ENCODE data around the gene DVL1. TPM values are rescaled to one million over a fixed set of nuclear protein-coding genes. Genes with fewer than 3 reads are reported as not detected.

The DVL1 gene
- total and polyA plus RNA-seq, 2 of the 13 experiments (the other 11 are each of a cell fraction or from before 2014, with no cell fraction given) = 30.8 to 60.4 TPM

GRCh38 chr1:1395166-1395565, 45.9 kb upstream of the DVL1 start:
- ATAC-seq (no peak), DNase-seq (ENCODE audit: low spot score) (no peak), FAIRE-seq (no peak)
- Histone ChIP-seq H2AFZ (ENCODE audit: low read length) (no peak overlapping the region), H3K9ac (ENCODE audit: insufficient read depth, low read depth, low read length) (no peak overlapping the region), H3K36me3 (replicated peaks in 1 of 2; ENCODE audit: control insufficient read depth in 1 of 2, insufficient read depth in 2 of 2, low read length in 2 of 2) (peaks cover 28 to 67% of the 10 kb centered on the region in 2 experiments), H3K27me3 (ENCODE audit: control insufficient read depth in 1 of 2, insufficient read depth in 2 of 2, low read length in 2 of 2) (no peaks in the 10 kb centered on the region), H3K79me2 (ENCODE audit: insufficient read depth, low read length) (peaks cover 44% of the 10 kb centered on the region), H3K4me3 (replicated peaks in 1 of 3; ENCODE audit: insufficient read depth in 1 of 3, low read depth in 2 of 3, low read length in 3 of 3) (no peak overlapping the region), H3K27ac (ENCODE audit: extremely low read length, insufficient read depth, low read length) (no peak overlapping the region), H3K4me1 (ENCODE audit: insufficient read depth, low read length) (peaks cover 17% of the 10 kb centered on the region), H3K4me2 (ENCODE audit: low read depth, low read length) (no peak overlapping the region), H3K9me3 (ENCODE audit: low read length) (no peaks in the 10 kb centered on the region), H4K20me1 (ENCODE audit: insufficient read depth, low read length) (peaks cover 3% of the 10 kb centered on the region; the same call in 1 of the 2 replicates)
- WGBS (ENCODE audit: low lambda C conversion rate) = 96% methylated on average over 11 of the region's 11 CpGs
- no TSS peak for BruUV-seq (replicated peaks)
- TF ChIP-seq RBFOX2 (IDR thresholded peaks at IDR 0.05; ENCODE audit: low read depth, low read length) = 0 out of 2 replicates have a peak, but pooled peaks have one; percentile 45
- TF ChIP-seq POGZ (CRISPR knock-in tag; IDR thresholded peaks at IDR 0.05) = no peak
- in situ Hi-C loops (cut with HindIII; ENCODE audit: extremely low pct_ligation_motif_present, low pct_unique_long_range_greater_than_20kb) (no loop called here), intact Hi-C loops (cut with micrococcal nuclease; ENCODE audit: unreplicated experiment) (no loop called here)
- ChIA-PET CTCF (ENCODE audit: low intra/inter-chr PET ratio, low total read pairs) (no interaction called here), POLR2A (interaction anchor here (0.7 to 2.1 kb wide), 3 partner anchors 8 to 13 kb away, joined by 3 to 4 read pairs (median 3); no protein-coding TSS in a partner anchor)

- Histone ChIP-seq H3K4me1 (ENCODE audit: insufficient read depth, low read length) (peaks cover 16% of the 10 kb centered on the region), H4K20me1 (ENCODE audit: insufficient read depth, low read length) (peaks cover 3% of the 10 kb centered on the region; the same call in 1 of the 2 replicates), H3K27me3 (ENCODE audit: control insufficient read depth in 1 of 2, insufficient read depth in 2 of 2, low read length in 2 of 2) (no peaks in the 10 kb centered on the region), H3K9me3 (ENCODE audit: low read length) (no peaks in the 10 kb centered on the region), H3K4me2 (ENCODE audit: low read depth, low read length) (no peak overlapping the region), H3K4me3 (replicated peaks in 1 of 3; ENCODE audit: insufficient read depth in 1 of 3, low read depth in 2 of 3, low read length in 3 of 3) (no peak overlapping the region), H2AFZ (ENCODE audit: low read length) (no peak overlapping the region), H3K27ac (ENCODE audit: extremely low read length, insufficient read depth, low read length) (no peak overlapping the region), H3K79me2 (ENCODE audit: insufficient read depth, low read length) (peaks cover 36% of the 10 kb centered on the region), H3K36me3 (replicated peaks in 1 of 2; ENCODE audit: control insufficient read depth in 1 of 2, insufficient read depth in 2 of 2, low read length in 2 of 2) (peaks cover 34 to 78% of the 10 kb centered on the region in 2 experiments), H3K9ac (ENCODE audit: insufficient read depth, low read depth, low read length) (no peak overlapping the region)
- WGBS (ENCODE audit: low lambda C conversion rate) = over 99% methylated on average over 7 of the region's 7 CpGs
- in situ Hi-C loops (cut with HindIII; ENCODE audit: extremely low pct_ligation_motif_present, low pct_unique_long_range_greater_than_20kb) (no loop called here), intact Hi-C loops (cut with micrococcal nuclease; ENCODE audit: unreplicated experiment) (no loop called here)
- ChIA-PET CTCF (ENCODE audit: low intra/inter-chr PET ratio, low total read pairs) (no interaction called here), POLR2A (no interaction called here)
- ATAC-seq (no peak), DNase-seq (ENCODE audit: low spot score) (no peak), FAIRE-seq (no peak)
- TF ChIP-seq TRIM24 (CRISPR knock-in tag; IDR thresholded peaks at IDR 0.05) = no peak
- TF ChIP-seq ZFAT (CRISPR knock-in tag; conservative IDR thresholded peaks at IDR 0.05) = no peak
- no peak for TF ChIP-seq DZIP1 (CRISPR knock-in tag; IDR thresholded peaks at IDR 0.05)
- no peak for TF ChIP-seq NCOR1 (IDR thresholded peaks at IDR 0.05; ENCODE audit: borderline replicate concordance, low read length)
- no peak for TF ChIP-seq SMAD1 (CRISPR knock-in tag; IDR thresholded peaks at IDR 0.05; ENCODE audit: borderline replicate concordance, low read depth)
- BruUV-seq (replicated peaks) = no TSS peak
Observed at GRCh38 chr1:1394116-1394515, 44.9 kb upstream of the DVL1 start.

Data from HepG2 (cell line).